Stimulated activated CD4-positive, alpha-beta T cell treated with anti-CD3 and anti-CD28 coated beads, Interleukin-2, amount 100 ng/mL, for 4 hours (primary cell): Measurements from ENCODE around the gene LRTM2.

Experiments used
- DNase-seq: peaks from one replicate; pipeline ENCODE4 v3.0.0-alpha.2; 2020; ENCODE audit warnings: low read depth

The LRTM2 gene

DNA sequence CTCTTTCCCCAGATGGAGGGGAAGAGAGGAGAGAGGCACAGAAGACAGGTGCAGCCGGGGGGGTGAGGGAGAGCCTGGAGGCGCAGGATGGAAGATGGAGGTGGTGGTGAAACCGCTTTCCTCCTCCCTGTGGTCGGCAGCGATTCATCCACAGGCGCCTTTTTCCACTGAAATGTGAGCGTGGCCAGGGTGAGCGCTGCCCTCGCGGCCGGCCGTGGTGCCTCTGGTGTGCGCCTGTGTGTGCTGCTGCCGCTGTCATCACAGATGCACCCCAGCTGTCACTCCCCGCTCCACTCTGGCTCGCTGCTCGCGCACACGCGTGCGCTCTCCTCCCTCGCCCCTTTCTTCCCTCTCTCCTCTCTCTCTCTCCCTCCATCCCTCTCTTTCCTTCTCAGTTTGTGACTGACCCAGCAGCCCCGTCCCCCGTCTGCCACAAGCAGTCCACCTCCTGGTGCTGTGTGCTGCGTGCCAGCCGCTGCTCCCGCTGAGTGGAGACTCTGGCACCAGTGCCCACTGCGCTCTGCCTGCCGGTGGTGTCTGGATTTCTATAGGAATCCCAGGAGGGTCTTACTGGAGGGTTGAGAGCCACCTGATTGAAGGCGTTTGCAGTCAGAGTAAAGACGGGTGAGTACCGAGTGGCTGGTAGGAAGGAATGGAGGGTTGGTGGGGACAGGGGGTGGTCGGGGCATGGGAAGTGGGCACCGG, at the start of gene LRTM2:
LRTM2 (plus strand) TSS at position 375 of the 705 bp plus-strand sequence. CDS start 7,584 bp downstream, outside the sequence.
- DNase-seq = no peak

DNA sequence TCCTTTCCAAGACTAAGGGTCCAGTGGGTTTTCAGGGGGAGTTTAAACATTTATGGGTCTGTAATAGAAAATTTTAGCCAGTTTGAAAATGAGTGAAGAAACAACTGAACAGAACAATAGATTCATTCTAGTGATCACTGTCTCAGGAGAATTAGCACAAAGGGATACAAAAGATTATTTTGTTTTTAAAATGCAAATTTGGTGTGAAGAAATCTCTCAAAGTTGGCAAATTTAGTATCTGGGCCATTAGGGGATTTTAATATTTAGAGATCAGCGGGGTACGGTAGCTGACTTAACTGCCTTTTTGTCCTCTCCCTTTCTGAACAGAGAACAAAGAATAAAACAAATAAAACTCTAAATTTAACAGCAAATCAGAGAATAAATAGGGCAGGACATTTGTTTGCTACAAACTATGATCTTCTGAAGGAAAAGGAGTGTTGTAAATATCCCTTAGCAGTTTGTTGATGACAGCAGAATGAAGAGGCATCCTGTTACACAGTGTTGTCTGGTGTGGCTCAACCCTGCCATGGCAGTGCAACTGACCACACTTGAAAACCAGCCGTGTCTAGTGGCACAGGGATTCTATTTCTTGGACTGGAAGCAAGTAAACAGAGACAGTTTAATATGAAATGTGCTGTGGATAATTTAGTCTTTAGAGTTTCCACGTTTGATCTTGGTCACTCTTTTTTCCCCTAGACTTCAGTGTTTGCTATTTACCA, 46.3 kb upstream of the LRTM2 start:
- no peak for DNase-seq

DNA sequence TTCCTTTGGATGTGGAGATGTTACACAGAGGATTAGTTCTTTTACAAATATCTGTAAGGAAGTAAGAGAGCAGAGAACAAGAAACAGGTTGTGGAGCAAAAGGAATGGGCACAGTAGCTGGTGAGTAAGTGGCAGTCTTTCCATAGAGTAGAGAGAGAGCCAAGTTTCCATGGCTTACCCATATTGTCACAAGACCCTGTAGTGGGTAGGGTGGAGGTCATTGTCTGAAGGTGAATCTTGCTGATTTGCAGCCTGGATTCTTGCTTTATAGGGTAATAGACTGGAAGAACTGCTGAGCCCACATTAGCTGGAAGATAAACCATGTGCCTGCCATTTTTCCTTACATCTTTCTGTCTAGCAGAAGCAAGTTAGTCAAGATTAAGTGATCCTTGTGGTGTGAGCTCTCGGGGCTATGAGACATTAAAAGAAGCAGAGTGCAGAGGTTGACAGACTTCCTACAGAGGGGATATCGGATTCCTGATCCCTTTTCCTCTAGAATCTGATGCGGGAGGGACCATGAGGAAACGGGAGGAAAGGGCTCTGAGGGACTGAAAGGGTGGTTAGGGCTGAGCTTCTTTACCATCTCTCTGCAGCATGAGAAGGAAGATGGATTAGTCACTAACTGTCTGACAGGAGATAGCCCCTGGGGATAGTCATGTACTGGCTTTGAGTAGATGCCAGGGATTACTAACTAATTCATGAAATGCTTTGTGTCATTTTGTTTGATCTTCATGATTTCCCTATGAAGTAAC, 44.0 kb upstream of the LRTM2 start:
- no peak for DNase-seq

DNA sequence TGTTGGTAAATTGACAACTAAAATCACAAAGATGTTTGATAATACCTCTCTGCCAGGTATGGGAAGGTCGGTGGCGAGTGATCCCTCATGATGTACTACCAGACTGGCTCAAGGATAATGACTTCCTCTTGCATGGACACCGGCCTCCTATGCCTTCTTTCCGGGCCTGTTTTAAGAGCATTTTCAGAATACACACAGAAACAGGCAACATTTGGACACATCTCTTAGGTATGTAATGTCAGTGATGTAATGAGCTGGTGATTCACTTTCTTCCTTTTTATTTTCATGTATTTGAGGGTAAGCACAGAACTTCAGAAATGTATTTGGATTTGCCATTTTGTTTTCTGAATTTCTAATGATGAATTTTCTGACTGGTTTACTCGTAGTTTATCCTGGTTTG, 42.6 kb upstream of the LRTM2 start:
- no peak for DNase-seq

DNA sequence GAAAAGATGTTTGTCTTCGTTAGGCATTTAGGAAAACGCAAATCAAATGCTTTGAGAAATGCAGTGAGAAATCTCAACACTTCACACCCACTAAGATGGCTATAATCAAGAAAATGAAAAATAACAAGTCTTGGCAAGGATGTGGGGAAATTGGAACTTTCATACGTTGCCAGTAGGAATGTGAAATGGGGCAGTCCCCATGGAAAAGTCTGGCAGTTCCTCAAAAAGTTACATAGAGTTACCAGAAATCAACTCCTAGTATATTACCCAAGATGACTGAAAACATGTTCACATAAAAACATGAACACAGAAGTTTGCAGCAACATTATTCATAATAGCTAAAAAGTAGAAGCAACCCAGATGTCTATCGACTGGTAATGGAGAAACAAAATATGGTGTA, 41.5 kb upstream of the LRTM2 start:
- DNase-seq = no peak

DNA sequence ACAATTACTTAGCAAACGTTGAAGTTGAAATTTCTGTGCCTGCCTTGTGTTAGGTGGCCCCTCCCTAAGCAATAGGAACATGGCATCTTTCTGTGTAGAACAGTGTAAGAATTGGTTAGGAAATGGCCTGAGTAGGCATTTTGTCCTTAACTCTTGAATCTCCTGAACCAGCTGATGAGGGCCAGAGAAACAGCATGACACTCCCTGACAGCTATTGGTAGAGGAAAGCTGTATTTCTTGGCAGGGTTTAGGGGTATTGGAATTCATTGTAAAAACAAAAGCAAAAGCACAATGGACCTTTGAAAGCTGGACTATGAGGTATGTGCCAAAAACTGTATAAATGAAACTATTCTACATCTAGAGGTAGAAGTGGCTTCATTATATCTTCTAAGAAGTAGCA, 40.6 kb upstream of the LRTM2 start:
- DNase-seq = no peak

DNA sequence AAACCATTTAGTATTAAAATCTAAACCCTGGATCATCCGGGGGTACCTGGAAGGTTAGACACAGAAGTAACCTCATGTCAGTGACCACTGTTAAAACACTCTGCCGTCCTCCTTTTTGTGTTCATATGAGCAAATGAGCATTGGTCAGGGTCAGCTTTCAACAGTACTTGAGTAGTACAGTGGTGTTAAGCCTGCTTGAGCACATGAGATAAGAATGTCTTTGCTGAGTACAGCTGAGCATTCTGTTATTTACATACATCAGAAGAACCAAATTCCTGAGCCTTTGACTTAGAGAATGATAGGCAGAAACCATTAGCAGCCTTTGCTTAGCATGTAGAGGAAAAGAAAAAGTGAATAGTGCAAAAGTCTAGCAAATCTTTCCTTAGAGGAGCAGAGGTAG, 38.6 kb upstream of the LRTM2 start:
- no peak for DNase-seq

DNA sequence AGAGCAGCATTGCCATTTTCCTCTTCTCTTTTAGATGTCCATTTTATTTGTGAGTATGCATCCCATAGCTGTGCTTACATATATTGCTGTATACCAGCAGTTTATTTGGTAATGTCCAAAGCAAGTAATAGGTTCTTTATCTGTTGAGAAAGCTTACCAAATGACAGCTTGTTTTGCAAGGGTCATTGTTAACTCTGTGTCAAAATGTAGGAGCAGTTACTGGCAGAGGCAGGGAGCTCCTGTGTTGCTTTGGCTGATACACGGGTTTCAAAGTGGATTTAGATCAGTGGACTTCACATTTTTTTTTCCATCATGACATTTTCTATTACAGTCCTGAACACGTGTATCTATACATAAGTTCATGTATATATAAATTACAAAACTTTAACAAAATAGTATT, 38.1 kb upstream of the LRTM2 start:
- no peak for DNase-seq

DNA sequence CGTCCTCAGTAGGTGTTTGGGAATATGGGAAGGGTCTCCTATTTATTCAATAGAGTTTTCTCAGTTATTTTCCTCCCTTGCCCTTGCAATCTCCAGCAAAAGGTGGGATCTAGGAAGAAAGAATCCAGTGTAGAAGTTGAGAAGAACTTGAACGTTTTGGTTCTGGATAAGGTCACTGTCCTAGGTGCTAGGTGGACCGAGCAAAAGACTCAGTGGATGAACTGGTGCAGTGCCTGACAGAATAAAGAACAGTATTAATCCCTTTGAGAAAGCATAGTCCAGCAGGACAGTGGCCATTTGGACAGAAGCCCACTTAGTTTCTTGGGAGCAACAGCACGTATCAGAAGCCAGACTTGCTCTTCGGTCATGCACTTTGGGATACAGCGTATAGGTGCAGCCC, 32.7 kb upstream of the LRTM2 start:
- DNase-seq = no peak

DNA sequence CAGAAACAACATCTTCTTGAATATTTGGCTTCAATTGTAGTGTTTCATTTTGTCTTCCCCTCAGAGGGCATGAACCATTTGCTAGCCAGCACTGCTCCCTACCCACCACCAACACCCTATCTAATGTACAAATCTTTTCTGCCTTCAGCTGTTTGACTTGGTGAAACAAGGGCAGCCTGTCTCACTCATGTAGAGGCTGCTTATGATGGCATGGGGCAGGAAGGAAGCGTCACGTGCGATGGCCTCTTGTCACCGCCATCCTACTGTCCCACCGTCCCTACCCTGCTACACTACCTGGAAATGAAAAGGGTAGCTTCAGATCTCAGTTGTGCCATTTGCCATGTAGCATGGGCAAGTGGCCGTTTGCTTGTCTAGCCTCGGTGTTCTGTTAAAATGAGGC, 29.9 kb upstream of the LRTM2 start:
- no peak for DNase-seq

DNA sequence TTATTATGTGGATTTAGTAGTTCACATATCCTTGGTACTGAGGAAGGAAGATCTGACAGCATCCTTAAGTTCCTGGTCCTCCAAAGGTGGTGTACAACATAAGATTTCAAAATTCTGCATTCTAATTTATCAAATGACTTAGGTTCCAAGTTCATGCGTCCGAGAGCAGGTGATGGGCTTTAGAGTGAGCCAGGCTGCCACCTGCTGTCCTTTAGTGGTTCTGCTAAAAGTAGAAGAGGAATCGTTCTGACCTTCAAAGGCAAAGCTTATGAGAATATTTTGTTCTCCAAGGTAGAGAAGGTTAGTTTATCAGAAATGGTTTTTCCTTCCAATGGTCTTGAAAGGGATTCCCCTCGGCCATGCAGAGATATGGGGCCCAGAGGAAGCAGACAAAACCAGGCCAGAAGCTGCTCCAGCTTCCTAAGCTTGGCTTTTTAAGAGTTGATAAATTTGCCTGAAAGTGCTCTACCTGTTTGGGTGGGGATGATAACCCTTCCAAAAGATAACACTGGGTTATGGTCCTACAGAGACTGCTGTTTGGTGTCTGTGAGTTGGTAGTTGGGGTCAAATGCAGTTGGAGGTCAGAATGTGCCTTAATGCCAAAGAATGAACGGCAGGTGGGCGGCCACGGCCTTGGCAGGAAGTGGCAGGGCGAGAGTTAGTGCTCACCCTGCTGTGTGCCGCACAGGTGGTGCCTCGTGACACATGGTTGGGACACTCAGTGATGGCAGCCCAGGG, 29.1 kb upstream of the LRTM2 start:
- DNase-seq = peak; percentile 53

DNA sequence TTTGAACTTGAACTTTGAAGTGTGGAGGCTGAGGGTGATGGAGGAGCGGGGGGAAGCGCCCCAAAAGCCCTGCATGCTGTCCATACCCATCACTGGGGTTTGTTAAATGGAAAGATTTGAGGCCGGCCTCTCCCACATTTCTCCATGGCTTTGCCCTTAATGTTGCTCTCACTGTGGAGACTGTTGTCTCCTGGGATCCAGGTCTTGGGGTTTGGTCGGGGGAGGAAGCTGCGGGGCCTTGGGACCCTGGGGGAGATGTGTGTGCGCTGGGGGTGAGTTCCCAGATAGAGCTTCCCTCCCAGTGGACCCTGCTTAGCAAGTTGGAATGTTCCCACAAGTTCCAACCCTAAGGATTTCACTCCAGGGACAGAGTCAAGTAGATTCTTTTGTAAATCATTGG, 28.0 kb upstream of the LRTM2 start:
- DNase-seq = no peak

DNA sequence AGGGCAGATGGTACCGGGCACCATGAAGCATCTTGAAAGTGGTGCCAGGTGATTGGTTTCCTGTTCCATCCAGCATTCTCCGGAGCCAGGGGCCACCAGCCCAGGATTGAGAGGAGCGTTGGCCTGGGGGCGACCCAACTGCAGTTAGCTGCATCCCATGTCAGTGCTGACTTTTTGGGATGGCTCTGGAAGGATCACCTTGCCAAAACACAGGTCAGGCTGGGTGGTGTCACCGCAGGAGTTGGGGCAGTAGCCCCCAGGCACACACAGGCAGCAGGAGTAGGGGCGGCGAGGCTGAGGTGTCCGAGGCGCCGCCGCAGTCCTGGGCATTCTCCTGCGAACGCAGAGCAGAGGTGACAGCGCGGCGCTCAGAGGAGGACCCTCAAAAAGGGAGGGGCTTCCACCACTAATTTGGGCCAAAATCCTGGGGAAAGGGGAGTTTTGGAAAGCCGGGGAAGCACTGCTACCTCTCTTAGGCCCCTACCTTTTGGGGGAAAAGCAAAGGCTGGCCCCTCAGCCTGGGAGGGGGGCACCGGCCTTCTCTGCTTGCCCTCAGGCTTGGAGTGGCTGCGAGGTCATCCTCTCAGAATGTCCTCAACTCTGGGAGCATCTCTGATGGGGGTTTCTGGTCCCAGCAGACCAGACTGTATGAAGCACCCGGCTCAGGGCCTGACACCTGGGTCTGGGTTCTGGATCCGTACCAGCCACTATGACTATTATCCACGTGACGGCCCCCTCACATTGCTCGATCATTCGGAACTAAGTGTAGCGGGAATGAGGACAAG, 26.7 kb upstream of the LRTM2 start:
- no peak for DNase-seq

DNA sequence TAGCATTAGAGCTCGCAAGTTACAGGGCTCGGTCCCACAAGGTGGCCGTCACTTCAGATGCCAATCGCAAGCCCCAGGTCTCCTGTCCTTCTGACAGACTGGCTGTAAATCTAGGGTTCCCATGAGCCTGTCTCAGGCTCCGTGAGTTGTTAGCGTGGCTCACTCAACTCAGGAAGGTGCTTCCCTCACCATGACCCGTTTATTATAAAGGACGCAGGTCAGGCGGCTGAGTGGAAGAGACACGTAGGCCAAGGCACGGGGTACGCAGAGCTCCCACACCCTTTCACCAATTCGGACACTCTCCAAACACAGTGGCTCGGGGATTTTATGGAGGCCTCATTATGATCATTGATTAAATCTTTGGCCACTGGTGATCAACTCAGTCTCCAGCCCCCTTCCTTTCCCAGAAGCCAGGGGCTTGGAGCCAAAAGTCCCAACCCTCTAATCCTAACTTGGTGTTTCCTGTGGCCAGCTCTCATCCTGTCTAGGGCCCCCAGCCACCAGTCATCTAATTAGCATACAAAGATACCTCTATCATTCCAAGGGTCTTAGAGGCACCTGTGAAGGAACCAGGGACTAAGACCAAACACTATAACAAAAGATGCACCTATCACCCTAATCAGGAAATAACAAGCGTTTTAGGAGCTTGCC, 25.8 kb upstream of the LRTM2 start:
- no peak for DNase-seq

DNA sequence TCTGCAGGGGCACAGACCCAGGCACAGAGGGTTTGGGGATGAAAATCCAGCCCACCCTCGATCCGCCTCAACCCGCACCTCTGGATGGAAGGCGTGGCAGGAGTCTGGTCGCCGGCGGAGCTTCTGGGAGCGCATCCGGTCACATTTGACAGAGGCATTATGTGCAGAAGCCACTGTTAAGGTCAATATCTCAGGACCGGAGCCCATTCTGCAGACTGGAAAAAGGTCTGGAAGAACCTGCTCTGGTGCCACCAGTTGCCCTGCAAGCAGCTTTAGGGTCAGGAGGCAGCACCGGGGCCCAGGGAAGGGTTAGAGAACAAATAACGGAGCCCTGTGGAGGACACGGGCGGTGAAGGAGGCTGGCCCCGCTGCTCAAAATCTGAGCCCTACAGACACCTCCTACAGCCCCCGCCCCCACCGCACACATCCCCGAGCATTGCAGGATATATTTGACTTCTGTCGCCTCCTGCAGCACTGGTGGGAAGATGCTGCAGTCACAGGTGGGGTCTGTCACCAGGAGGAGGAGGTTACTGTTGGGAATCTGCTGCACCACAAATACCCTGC, 25.1 kb upstream of the LRTM2 start:
- no peak for DNase-seq

DNA sequence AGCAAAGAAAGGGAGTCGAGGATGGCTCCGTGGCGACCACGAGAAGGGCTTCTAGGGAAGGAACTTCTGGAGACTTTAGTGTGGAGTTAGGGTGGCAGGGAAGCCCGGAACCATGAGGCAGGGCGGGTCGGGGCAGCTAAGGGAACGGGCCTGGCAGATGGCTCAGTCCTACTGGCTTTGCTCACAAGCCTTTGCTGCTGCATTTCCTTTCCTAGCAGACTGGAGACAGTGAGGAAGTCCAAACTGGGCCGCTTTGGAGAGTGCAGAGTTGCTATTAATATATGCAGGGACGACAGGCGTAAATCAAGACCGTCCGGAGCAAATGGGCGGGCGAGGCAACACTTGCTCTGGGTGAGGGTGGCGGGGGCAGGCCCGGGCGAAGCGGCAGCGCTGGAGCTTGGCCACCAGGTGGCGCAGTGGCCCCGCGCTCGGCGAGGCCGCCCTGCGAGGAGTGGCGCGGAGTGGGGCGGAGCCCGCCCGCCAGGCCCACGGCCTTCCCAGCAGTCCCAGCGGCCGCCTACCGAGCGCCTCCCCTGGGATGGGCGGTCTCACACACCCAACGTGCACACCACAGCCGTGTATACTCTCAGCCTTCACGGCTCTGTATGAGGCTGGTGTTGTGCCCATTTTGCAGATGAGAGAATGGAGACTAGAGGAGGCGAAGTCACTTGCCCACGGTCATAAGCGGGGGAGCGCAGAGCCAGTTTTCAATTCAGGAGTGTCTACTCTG, 24.4 kb upstream of the LRTM2 start:
- peak; percentile 92 for DNase-seq

DNA sequence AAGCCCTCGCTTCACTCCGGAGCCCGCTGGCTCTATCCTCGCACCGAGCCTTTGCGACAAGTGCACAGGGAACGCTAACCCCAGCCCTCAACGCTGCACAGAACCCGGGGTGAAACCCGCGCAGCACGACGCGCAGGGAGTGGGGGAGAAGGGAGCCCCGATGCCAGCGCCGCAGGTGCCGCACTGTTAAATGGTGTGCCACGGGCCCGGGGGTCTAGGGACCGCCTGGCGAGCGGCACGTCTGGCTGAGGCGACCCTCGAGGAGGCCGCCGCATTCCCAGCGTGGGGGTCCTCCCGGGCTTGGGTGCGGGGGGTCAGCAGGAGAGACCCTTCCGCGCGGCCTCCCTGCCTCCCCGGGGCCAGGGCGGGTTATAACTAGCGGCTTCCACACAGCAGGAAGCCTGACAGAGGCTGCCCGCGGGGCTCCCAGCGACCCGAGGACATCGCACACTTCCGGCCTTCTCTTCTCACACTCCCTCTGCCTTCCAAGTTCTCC, 23.8 kb upstream of the LRTM2 start:
- peak; percentile 15 for DNase-seq

DNA sequence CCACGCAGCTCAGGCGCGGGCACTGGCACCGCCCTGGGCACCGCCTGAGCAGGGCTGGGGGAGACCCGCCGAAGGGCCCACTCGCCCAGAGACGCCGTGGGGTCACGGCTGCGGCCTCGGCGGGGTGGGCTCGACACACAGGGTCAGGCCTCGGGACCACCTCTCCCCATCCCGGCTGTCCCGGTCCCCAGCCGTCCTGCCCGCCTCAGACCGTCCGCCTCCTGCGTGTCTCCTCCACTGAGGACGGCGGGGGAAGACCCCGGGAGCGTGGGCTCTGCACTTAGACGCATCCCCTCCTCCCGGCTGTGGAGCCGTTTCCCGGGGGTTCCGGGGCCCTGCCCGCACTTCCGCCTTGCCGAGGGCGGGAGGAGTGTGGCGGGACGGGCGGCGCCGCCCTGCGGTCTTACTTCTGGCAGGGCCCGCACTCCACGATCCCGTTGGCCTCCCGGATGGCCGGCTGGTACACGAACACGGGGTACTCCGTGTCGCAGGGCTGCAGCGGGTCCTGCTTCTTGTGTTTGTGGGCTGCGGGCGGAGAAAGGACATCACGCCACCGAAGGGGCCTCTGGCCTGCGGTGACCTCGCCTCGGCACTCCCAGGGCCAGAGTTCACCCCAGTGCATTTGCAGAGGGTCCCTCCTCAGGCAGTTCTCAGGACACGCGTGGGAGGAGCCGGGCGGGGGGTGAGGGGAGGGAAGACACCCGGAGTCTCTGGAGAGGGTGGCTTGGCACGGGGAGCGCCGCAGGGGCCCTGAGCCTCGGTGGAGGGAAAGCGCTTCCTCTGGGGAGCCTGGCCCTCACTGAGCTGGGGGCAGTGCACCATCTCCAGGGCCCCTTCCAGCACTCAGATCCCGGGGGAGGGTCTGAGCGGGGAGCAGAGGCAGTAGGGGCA, 23.1 kb upstream of the LRTM2 start:
- DNase-seq = peak; percentile 35
